Measurements from ENCODE around the gene MAG.

Gene MAG

GRCh38 chr19:35347930-35348298, 56.0 kb downstream of the MAG start:
- DNase-seq (ENCODE audit: low read depth, low spot score), result no peak
- in situ Hi-C loops (cut with HindIII; ENCODE audit: low sequenced_read_pairs), result no loop called here
- no peak overlapping the region for H3K4me3 ChIP-seq (ENCODE audit: low read depth, low read length)
- no peak for TF ChIP-seq CTCF (IDR thresholded peaks at IDR 0.05; ENCODE audit: low read depth, low read length)

- in situ Hi-C loops (cut with HindIII; ENCODE audit: low sequenced_read_pairs), result no loop called here
- TF ChIP-seq CTCF (IDR thresholded peaks at IDR 0.05; ENCODE audit: low read depth, low read length), result no peak
- H3K4me3 ChIP-seq (ENCODE audit: low read depth, low read length), result no peak overlapping the region
- DNase-seq (ENCODE audit: low read depth, low spot score), result no peak
Measured at GRCh38 chr19:35348911-35349611, 57.1 kb downstream of the MAG start.

- TF ChIP-seq CTCF (IDR thresholded peaks at IDR 0.05; ENCODE audit: low read depth, low read length), result no peak
- no peak for DNase-seq (ENCODE audit: low read depth, low spot score)
- in situ Hi-C loops (cut with HindIII; ENCODE audit: low sequenced_read_pairs), result no loop called here
- no peak overlapping the region for H3K4me3 ChIP-seq (ENCODE audit: low read depth, low read length)
Measured at GRCh38 chr19:35349614-35350521, 57.9 kb downstream of the MAG start.

GRCh38 chr19:35350591-35350990, 58.6 kb downstream of the MAG start:
- H3K4me3 ChIP-seq (ENCODE audit: low read depth, low read length), result no peak overlapping the region
- DNase-seq (ENCODE audit: low read depth, low spot score), result no peak
- TF ChIP-seq CTCF (IDR thresholded peaks at IDR 0.05; ENCODE audit: low read depth, low read length), result no peak
- in situ Hi-C loops (cut with HindIII; ENCODE audit: low sequenced_read_pairs), result no loop called here

GRCh38 chr19:35351411-35352176, 59.6 kb downstream of the MAG start:
- TF ChIP-seq CTCF (IDR thresholded peaks at IDR 0.05; ENCODE audit: low read depth, low read length), result no peak
- no peak overlapping the region for H3K4me3 ChIP-seq (ENCODE audit: low read depth, low read length)
- DNase-seq (ENCODE audit: low read depth, low spot score), result no peak
- in situ Hi-C loops (cut with HindIII; ENCODE audit: low sequenced_read_pairs), result no loop called here

GRCh38 chr19:35352177-35352447, 60.2 kb downstream of the MAG start:
- no peak for TF ChIP-seq CTCF (IDR thresholded peaks at IDR 0.05; ENCODE audit: low read depth, low read length)
- in situ Hi-C loops (cut with HindIII; ENCODE audit: low sequenced_read_pairs), result no loop called here
- H3K4me3 ChIP-seq (ENCODE audit: low read depth, low read length), result no peak overlapping the region
- DNase-seq (ENCODE audit: low read depth, low spot score), result no peak
